ACHN (cell line): ENCODE data around the gene PDE6G.
"Not testable (repeated sequence)": the region's sequence is repeated elsewhere in the genome, so short reads cannot be mapped to it uniquely, and the experiment has no call there.

Experiments
- DNase-seq: peaks from one replicate; pipeline ENCODE4 v3.0.0-alpha.2; 2015
- in situ Hi-C: cut with HindIII; loops from 2 replicates; pipeline ENCODE4 v1.10.0; 2017; ENCODE audit warnings: low sequenced_read_pairs, low pct_ligation_motif_present, low pct_unique_long_range_greater_than_20kb

PDE6G gene

DNA sequence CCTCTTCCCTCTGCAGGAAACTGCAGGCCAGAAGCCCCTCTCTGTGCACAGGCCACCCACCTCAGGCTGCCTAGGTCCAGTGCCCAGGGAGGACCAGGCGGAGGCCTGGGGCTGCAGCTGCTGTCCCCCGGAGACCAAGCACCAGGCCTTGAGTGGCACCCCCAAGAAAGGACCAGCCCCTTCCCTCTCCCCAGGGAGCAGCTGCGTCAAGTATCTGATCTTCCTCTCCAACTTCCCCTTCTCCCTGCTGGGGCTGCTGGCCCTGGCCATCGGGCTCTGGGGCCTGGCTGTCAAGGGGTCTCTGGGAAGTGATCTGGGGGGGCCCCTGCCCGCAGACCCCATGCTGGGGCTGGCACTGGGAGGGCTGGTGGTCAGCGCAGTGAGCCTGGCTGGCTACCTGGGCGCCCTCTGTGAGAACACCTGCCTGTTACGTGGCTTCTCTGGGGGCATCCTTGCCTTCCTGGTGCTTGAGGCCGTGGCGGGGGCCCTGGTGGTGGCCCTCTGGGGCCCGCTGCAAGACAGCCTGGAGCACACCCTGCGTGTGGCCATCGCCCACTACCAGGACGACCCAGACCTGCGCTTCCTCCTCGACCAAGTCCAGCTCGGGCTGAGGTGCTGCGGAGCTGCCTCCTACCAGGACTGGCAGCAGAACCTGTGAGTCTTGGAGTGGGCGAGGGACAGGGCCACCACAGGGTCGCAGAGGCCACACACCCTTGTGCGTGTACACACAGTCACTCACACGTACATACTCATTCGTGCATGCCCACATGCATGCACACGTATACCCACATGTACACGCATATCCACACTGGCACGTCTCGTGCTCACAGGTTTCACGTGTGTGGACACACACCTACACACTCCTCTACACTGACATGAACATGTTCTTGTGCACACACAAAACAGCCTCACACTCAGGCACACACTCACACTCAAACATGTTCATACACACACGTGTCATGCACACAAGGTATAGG, 11.1 kb downstream of the PDE6G start:
- in situ Hi-C loops, result no loop called here
- no peak for DNase-seq

- in situ Hi-C loops, result no loop called here
- no peak for DNase-seq
Measured at GRCh38 chr17:81644496-81644895, 11.8 kb downstream of the PDE6G start.

DNA sequence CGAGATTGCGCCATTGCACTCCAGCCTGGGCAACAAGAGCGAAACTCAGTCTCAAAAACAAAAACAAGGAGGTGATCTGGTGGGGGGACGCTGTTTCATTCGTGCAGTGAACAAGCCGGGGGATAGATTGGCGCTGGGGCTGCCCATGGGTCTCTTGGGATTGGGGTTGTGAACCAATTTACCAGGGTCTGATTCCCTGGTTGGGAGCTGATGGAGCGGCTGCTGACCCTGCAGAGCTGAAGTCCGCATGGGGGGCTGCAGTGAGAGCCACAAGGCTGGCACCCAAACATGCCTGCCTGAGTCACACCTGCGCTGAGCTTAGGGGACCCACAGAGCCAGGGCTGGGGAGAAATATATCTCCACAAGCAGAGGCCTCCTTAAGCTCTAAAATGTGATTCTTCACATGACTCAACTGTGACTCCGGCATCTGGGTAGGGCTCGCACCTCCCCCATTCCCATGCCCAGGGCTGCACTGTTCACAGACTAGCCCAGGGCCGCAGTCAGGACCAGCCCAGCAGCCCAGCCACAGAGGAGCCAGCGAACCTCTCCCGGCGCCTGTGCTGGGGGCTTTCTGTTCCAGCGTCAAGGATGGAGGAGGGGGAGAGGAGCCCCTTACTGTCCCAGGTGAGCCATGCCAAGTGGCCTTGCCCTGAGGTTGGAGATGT, 14.4 kb downstream of the PDE6G start:
- peak; percentile 63 for DNase-seq
- in situ Hi-C loops, result no loop called here

GRCh38 chr17:81640011-81640410, 16.3 kb downstream of the PDE6G start:
- in situ Hi-C loops, result no loop called here

DNA sequence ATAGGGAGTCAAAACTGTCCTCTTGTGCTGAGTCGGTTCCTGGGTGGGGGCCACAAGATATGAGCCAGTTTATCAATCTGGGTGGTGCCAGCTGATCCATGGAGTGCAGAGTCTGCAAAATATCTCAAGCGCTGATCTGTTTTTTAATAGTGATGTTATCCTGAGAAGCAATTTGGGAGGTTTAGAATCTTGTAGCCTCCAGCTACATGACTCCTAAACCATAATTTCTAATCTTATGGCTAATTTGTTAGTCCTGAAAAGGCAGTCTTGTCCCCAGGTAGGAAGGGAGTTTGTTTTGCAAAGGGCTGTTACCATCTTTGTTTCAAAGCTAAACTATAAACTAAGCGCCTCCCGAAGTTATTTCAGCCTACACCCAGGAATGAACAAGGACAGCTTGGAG, 17.7 kb downstream of the PDE6G start:
- in situ Hi-C loops, result no loop called here
- no peak for DNase-seq

More at GRCh38 chr17:81640011-81640410, 16.3 kb downstream of the PDE6G start:
- no peak for DNase-seq

DNA sequence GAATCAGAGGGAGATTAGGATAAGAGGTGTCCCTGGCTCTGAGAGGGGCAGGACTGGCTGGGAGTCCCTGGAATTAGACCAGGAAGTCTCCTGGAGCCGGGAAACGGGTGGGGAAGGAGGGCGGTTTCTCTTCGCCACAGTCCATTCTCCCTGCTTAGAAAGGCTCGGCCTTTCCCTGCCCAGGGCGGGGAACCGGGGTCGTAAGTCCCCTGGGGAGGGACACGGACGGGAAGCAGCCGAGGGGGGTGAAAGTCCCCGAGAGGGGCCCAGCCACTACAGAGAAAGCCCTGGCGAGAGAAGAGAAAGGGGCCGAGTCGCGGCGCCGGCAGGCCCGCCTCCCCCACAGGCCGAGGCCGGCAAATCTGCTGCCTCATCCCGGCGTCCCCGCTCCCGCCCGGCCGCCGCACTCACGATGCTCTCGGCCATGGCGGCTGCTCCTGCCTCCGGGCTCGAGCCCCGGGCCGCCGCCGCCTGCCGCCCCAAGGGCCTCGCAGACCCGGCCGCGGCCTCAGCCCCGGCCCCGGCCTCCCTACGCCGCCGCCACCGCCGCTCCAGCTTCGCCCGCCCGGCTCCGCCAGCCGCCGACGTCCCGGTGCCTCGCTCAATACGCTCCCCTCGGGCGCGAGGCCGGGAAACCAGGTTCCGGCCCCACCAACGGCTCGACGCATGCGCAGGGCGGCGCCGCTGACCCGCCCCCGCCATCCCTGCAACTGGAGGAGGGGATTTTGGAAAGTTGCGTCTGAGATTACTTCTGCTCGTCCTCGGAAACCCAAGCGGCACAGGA, 19.6 kb downstream of the PDE6G start, which contains the start of the genes NPLOC4 and TSPAN10:
Gene NPLOC4 (minus strand): TSS at position 608 of the 784 bp plus-strand sequence. CDS start 182 bp downstream, at position 426.
Gene TSPAN10 (plus strand): TSS at position 692 of the 784 bp plus-strand sequence. CDS start 5,217 bp downstream, outside the sequence.
- DNase-seq, result peak; percentile 87
- in situ Hi-C loops, result no loop called here

- in situ Hi-C loops, result no loop called here
- peak; percentile 76 for DNase-seq
Measured at GRCh38 chr17:81635973-81636504, 20.3 kb downstream of the PDE6G start.

DNA sequence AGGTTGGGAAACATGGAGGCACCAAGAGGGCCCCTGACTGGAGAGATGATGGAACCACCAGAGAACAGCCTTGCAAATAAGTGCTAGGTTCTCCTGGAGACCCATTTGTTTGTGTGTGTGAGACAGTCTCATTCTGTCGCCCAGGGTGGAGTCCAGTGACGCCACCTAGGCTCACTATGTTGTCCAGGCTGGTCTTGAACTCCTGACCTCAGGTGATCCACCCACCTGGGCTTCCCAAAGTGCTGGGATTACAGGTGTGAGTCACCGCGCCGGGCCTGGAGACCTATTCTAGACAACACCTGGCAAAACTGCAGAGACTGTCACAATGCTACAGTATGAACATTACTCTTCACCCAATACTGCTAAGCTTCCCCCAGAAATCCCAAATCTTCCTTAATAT, 20.9 kb downstream of the PDE6G start:
- DNase-seq, result no peak

DNA sequence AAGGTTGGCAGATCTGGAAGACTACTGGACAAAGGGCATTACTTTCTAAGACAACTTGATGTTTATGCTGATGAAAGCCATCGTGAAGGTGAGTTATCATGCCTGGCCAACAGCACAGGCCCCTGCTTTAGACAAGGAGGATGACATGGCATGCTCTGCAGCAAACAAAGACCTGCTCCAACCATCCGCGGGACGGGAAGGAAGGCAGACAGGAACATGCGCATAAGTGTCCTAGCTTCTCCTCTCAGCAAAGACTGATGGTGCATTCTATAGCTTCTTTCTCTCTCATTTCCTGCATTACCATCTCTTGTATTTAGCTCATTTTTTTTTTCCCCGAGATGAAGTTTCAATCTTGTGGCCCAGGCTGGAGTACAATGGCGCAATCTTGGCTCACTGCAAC, 24.9 kb downstream of the PDE6G start:
- DNase-seq, result no peak
- in situ Hi-C loops, result no loop called here

More for the DNA sequence above, 20.9 kb downstream of the PDE6G start:
- in situ Hi-C loops, result no loop called here

GRCh38 chr17:81630274-81630673, 26.1 kb downstream of the PDE6G start:
- in situ Hi-C loops, result no loop called here
- no peak for DNase-seq

- in situ Hi-C loops, result no loop called here
Measured at GRCh38 chr17:81621494-81622130, 34.7 kb downstream of the PDE6G start.

DNA sequence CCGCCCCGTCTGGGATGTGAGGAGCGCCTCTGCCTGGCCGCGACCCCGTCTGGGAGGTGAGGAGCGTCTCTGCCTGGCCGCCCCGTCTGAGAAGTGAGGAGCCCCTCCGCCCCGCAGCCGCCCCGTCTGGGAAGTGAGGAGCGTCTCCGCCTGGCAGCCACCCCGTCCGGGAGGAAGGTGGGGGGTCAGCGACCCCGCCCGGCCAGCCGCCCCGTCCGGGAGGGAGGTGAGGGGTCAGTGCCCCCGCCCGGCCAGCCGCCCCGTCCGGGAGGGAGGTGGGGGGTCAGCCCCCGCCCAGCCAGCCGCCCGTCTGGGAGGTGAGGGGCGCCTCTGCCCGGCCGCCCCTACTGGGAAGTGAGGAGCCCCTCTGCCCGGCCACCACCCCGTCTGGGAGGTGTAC, 38.0 kb downstream of the PDE6G start:
- in situ Hi-C loops, DNase-seq: not testable (repeated sequence)

More at GRCh38 chr17:81621494-81622130, 34.7 kb downstream of the PDE6G start:
- DNase-seq, result no peak

DNA sequence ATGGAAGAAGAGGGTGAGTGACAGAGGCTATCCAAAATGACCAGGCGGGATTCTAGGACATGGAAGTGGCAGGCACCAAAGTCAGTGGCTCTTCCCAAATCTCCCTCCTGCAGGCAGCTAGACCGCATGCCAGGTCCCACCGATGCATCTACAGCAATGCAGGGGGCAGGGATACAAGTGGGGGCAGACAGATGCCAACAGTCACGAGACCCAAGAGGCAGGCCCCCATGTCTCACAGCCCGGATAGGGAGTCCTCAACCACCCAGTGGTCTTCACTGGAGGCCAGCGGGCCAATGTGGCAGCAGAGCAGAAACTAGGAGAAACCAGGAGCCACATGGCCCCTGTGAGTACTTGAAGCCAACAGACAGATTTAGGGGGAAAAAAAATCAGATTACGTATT, 39.5 kb downstream of the PDE6G start:
- in situ Hi-C loops, result no loop called here
- DNase-seq, result no peak

GRCh38 chr17:81615401-81615930, 40.9 kb downstream of the PDE6G start:
- in situ Hi-C loops, result no loop called here

GRCh38 chr17:81612172-81612970, 44.0 kb downstream of the PDE6G start:
- DNase-seq, result no peak
- in situ Hi-C loops, result no loop called here

More at GRCh38 chr17:81615401-81615930, 40.9 kb downstream of the PDE6G start:
- no peak for DNase-seq

DNA sequence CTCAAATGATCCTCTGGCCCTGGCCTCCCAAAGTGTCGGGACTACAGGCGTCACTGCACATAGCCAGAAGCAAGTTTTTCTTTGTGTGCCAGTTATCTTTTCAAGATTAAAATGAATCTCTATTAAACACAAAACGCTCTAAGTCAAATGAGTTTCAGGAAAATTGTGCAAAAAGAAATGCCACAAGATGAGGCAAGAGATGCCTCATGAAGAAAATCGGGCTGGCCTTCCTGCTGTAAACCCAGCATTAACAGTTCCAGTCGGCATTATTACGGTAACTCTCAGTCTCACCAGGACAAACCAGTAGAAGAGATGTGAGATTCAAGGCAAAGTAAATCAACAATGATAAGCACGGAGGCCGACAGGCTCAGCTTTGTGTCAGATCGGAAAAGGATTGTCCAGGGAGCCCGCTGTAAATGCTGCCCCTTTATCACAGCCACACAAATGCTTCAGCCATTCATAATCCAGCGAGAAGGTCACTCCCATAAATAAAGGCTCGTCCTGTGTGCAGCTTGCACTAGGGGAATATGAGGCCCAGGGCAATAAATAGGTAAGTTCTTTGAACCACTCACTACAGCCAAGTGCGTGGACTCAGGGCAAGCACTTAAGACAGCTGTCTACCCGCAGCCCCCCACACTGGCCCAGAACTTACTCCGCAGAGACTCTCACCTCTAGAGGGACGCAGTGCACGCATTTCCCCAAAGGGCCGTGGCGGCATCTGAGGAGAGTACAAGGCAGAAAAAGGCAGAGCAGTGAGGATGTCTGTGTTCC, 46.6 kb downstream of the PDE6G start:
- no peak for DNase-seq
- in situ Hi-C loops, result no loop called here
